Stomach (tissue), 9 donors: ENCODE measurements around the gene MYH14. TPM values are rescaled to one million over a fixed set of nuclear protein-coding genes. Genes with fewer than 3 reads are reported as not detected.

Experiments
- DNase-seq, 2 donors: peaks; one replicate each; pipeline versions ENCODE4 v3.0.0 to v3.0.0-alpha.2; 2013 to 2019
- H3K27ac ChIP-seq, 5 donors: fragments of 200-600 bp in 4 of 5; sonication (generic) in 4 of 5; one replicate each; pipeline ENCODE4 v1.5.1; 2013 to 2019; ENCODE audit warnings: mild to moderate bottlenecking in 1 of 5, moderate library complexity in 1 of 5
- H3K27me3 ChIP-seq, 3 donors: fragments of 200-600 bp; sonication (generic); one replicate each; pipeline ENCODE4 v1.5.1; 2017 to 2019; ENCODE audit warnings: mixed run types in 1 of 3
- H3K36me3 ChIP-seq, 4 donors: fragments of 200-600 bp; sonication (generic); 1 replicate in 3 of 4; 2 replicates in 1 of 4; pipeline ENCODE4 v1.5.1; 2016 to 2019
- H3K4me1 ChIP-seq, 4 donors: fragments of 200-600 bp; sonication (generic); one replicate each; pipeline ENCODE4 v1.5.1; 2016 to 2019
- H3K4me3 ChIP-seq, 4 donors: fragments of 200-600 bp; sonication (generic) in 3 of 4; one replicate each; pipeline ENCODE4 v1.5.1; 2016 to 2019; ENCODE audit warnings: mild to moderate bottlenecking in 1 of 4
- H3K9me3 ChIP-seq, 4 donors: fragments of 200-600 bp; sonication (generic); one replicate each; pipeline ENCODE4 v1.5.1; 2016 to 2019
- CTCF ChIP-seq, 7 experiments: fragments of 450-650 bp in 4 of 7; fragments of 200-600 bp in 3 of 7; sonication (generic) in 3 of 7; IDR thresholded peaks; one replicate each; pipeline ENCODE4 v1.5.1; 2016 to 2019; ENCODE audit warnings: antibody characterized with exemption in 7 of 7, control low read depth in 2 of 7, mild to moderate bottlenecking in 1 of 7
- EP300 ChIP-seq: sonication (generic); formaldehyde crosslinking; IDR thresholded peaks from one replicate; pipeline ENCODE4 v1.6.1; 2017; ENCODE audit warnings: antibody characterized with exemption
- POLR2A ChIP-seq, 4 donors: fragments of 450-650 bp; IDR thresholded peaks; one replicate each; pipeline ENCODE4 v1.6.1; 2016; ENCODE audit warnings: antibody characterized with exemption in 4 of 4, control low read depth in 2 of 4, mild to moderate bottlenecking in 1 of 4, moderate library complexity in 1 of 4
- POLR2AphosphoS5 ChIP-seq, 3 donors: sonication (generic); formaldehyde crosslinking; IDR thresholded peaks; one replicate each; pipeline ENCODE4 v1.6.1; 2016; ENCODE audit warnings: antibody characterized with exemption in 3 of 3
- WGBS, 5 donors: extraction: QIAGEN DNeasy Blood & Tissue Kit in 3 of 5; methylation state at CpG; one replicate each; pipeline versions ENCODE4 v1.1.5 to v1.1.7; 2013 to 2018; 5-methylcytosine and 5-hydroxymethylcytosine counted together
- intact Hi-C: fragments of 100-400 bp; cut with DNase I; formaldehyde crosslinking; loops from one replicate; pipeline ENCODE4 v1.15.1; 2023; ENCODE audit warnings: low total_unique reads
- polyA plus RNA-seq, 3 donors: library from polyadenylated mRNA; stranded (reverse); fragments of 200-250 nt; gene quantifications; one replicate each; pipeline ENCODE4 v1.2.3, GENCODE V29; 2013
- total RNA-seq, 5 donors: library from RNA; depleted of rRNA; stranded (reverse); fragments of >200 nt; gene quantifications; one replicate each; pipeline versions ENCODE4 v1.1.0 to v1.2.3, GENCODE V29; 2014 to 2016
- donor health status: healthy with polysubstance abuse.
- donor health status: Bipolar disorder and iron deficiency.
- donor health status: healthy.

The MYH14 gene
- total and polyA plus RNA-seq, 8 donors = 21.6 to 392 (median 43.4) TPM

GRCh38 chr19:50315773-50316448 is 112.5 kb downstream of the MYH14 start:
- no peak for TF ChIP-seq POLR2A (IDR thresholded peaks at IDR 0.05)
- no peak for TF ChIP-seq POLR2AphosphoS5 (IDR thresholded peaks at IDR 0.05)
- no peak for TF ChIP-seq CTCF (IDR thresholded peaks at IDR 0.05)
- TF ChIP-seq EP300 = no peak
- intact Hi-C loops = no loop called here
- H3K27ac ChIP-seq = no peak overlapping the region
- peaks cover 18 to 97% (median 59%) of the 10 kb centered on the region in 3 donors for H3K27me3 ChIP-seq
- no peaks in the 10 kb centered on the region for H3K9me3 ChIP-seq
- peak in 1 of 2 donors; percentile 46 for DNase-seq
- H3K36me3 ChIP-seq = no peaks in the 10 kb centered on the region
- H3K4me1 ChIP-seq = peaks cover 0 to 15% (median 5%) of the 10 kb centered on the region in 4 donors
- H3K4me3 ChIP-seq = peak overlapping the region in 1 of 4 donors; percentile 5
- WGBS, 5 donors = 2 to 5% (median 4%) methylated on average over 17 to 18 of the region's 18 CpGs

GRCh38 chr19:50317115-50317514 is 113.7 kb downstream of the MYH14 start:
- 70 to 77% (median 76%) methylated on average over 4 of the region's 4 CpGs for WGBS, 5 donors
- H3K27me3 ChIP-seq = peaks cover 18 to 87% (median 47%) of the 10 kb centered on the region in 3 donors
- intact Hi-C loops = no loop called here
- H3K9me3 ChIP-seq = no peaks in the 10 kb centered on the region
- H3K4me3 ChIP-seq = no peak overlapping the region
- no peaks in the 10 kb centered on the region for H3K36me3 ChIP-seq
- no peak overlapping the region for H3K27ac ChIP-seq
- H3K4me1 ChIP-seq = peaks cover 0 to 11% (median 4%) of the 10 kb centered on the region in 4 donors
- no peak for DNase-seq
- TF ChIP-seq EP300 = no peak
- no peak for TF ChIP-seq POLR2AphosphoS5 (IDR thresholded peaks at IDR 0.05)
- TF ChIP-seq POLR2A (IDR thresholded peaks at IDR 0.05) = no peak
- TF ChIP-seq CTCF (IDR thresholded peaks at IDR 0.05) = no peak

DNA sequence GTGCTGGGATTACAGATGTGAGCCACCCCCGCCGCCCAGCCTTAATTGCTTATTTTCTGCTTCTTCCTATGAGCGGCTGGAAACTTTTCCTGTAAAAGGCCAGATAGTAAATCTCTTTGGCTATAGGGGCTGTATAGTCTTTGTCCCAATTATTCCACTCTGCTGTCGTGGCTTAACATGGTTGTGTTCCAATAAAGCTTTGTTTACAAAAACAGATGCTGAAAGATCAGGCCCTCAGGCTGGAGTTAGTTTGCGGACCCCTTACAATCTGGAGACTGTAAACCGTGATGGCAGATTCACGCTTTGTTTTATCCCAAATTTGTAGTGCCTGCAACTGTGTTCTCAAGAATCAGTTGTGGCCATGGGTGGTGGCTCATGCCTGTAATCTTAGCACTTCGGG is 115.0 kb downstream of the MYH14 start:
- Histone ChIP-seq H3K36me3 (no peaks in the 10 kb centered on the region), H3K27me3 (peaks cover 10 to 81% (median 34%) of the 10 kb centered on the region in 3 donors), H3K4me1 (peaks cover 0 to 4% (median 0%) of the 10 kb centered on the region in 4 donors), H3K27ac (no peak overlapping the region), H3K9me3 (no peaks in the 10 kb centered on the region), H3K4me3 (no peak overlapping the region)
- DNase-seq = no peak
- intact Hi-C loops = no loop called here
- TF ChIP-seq CTCF (IDR thresholded peaks at IDR 0.05) = no peak
- no peak for TF ChIP-seq POLR2AphosphoS5 (IDR thresholded peaks at IDR 0.05)
- TF ChIP-seq POLR2A (IDR thresholded peaks at IDR 0.05) = no peak
- no peak for TF ChIP-seq EP300
- WGBS, 5 donors = 83 to 95% (median 89%) methylated on average over 8 of the region's 8 CpGs

- H3K9me3 ChIP-seq = no peaks in the 10 kb centered on the region
- no peak for DNase-seq
- WGBS, 5 donors = 81 to 88% (median 85%) methylated on average over 11 of the region's 11 CpGs
- no peak for TF ChIP-seq POLR2AphosphoS5 (IDR thresholded peaks at IDR 0.05)
- TF ChIP-seq CTCF (IDR thresholded peaks at IDR 0.05) = no peak
- no peak for TF ChIP-seq EP300
- no peak for TF ChIP-seq POLR2A (IDR thresholded peaks at IDR 0.05)
- no peak overlapping the region for H3K27ac ChIP-seq
- intact Hi-C loops = no loop called here
- H3K4me3 ChIP-seq = no peak overlapping the region
- no peaks in the 10 kb centered on the region for H3K36me3 ChIP-seq
- H3K27me3 ChIP-seq = peaks cover 10 to 76% (median 27%) of the 10 kb centered on the region in 3 donors
- peaks cover 0 to 4% (median 0%) of the 10 kb centered on the region in 4 donors for H3K4me1 ChIP-seq
Measured at GRCh38 chr19:50319156-50319555, 115.7 kb downstream of the MYH14 start.
